Measurements from ENCODE around the gene ADAMTS2.
"Not testable (repeated sequence)": the region's sequence is repeated elsewhere in the genome, so short reads cannot be mapped to it uniquely, and the experiment has no call there.

Gene ADAMTS2

GRCh38 chr5:179217956-179218942 is 127.0 kb downstream of the ADAMTS2 start:
- H3K4me3 ChIP-seq (replicated peaks; ENCODE audit: low read depth, low read length) = no peak overlapping the region
- TF ChIP-seq, protein P1, sequence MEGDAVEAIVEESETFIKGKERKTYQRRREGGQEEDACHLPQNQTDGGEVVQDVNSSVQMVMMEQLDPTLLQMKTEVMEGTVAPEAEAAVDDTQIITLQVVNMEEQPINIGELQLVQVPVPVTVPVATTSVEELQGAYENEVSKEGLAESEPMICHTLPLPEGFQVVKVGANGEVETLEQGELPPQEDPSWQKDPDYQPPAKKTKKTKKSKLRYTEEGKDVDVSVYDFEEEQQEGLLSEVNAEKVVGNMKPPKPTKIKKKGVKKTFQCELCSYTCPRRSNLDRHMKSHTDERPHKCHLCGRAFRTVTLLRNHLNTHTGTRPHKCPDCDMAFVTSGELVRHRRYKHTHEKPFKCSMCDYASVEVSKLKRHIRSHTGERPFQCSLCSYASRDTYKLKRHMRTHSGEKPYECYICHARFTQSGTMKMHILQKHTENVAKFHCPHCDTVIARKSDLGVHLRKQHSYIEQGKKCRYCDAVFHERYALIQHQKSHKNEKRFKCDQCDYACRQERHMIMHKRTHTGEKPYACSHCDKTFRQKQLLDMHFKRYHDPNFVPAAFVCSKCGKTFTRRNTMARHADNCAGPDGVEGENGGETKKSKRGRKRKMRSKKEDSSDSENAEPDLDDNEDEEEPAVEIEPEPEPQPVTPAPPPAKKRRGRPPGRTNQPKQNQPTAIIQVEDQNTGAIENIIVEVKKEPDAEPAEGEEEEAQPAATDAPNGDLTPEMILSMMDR (IDR thresholded peaks at IDR 0.05; ENCODE audit: low read depth, low read length, missing control alignments) = no peak
- DNase-seq (ENCODE audit: extremely low read depth, low read depth) = no peak

DNA sequence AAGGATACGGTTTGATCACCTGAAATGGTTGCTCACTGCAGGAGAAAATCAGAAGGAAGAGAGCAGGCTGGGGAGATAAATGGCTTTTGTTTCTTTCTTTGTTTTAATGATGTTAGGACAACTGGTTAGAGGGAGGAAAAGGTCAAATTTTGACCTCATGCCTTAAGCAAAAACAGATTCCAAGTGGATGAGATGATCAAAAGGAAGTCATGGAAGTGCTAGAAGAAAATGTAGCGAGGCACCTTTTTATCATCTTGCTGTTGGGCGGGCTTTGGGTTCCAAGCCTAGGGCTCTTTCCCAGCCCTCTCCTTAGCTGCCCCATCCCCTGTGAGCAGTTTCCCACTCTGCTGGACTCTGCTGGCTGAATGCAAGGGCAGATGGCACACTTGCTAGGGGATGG is 127.9 kb downstream of the ADAMTS2 start:
- TF ChIP-seq, protein P1 (IDR thresholded peaks at IDR 0.05; ENCODE audit: low read depth, low read length, missing control alignments) = no peak
- H3K4me3 ChIP-seq (replicated peaks; ENCODE audit: low read depth, low read length) = no peak overlapping the region
- peak; percentile 31 for DNase-seq (ENCODE audit: extremely low read depth, low read depth)

GRCh38 chr5:179216381-179216780 is 128.9 kb downstream of the ADAMTS2 start:
- not testable (repeated sequence) for H3K4me3 ChIP-seq (replicated peaks; ENCODE audit: low read depth, low read length); DNase-seq (ENCODE audit: extremely low read depth, low read depth)

DNA sequence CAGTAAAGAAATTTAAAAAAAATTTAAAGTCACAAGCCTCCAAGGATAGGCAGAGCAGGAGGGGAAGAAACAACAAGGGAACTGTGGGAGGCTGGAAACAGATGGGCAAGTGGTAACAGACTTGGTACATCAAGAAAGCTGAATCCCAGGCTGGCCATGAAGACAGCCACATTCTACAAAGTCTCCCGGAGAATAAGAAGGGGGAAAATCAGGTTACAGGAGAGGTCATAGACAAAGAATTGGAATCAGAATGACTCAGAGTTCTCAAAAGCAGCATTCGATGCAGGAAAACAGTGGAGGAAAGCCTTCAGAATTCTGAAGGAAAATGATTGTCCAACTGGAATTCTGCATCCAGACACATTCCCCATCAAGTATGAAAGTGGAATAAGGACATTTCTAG is 129.7 kb downstream of the ADAMTS2 start:
- no peak overlapping the region for H3K4me3 ChIP-seq (replicated peaks; ENCODE audit: low read depth, low read length)
- TF ChIP-seq, protein P1 (IDR thresholded peaks at IDR 0.05; ENCODE audit: low read depth, low read length, missing control alignments) = no peak
- no peak for DNase-seq (ENCODE audit: extremely low read depth, low read depth)

DNA sequence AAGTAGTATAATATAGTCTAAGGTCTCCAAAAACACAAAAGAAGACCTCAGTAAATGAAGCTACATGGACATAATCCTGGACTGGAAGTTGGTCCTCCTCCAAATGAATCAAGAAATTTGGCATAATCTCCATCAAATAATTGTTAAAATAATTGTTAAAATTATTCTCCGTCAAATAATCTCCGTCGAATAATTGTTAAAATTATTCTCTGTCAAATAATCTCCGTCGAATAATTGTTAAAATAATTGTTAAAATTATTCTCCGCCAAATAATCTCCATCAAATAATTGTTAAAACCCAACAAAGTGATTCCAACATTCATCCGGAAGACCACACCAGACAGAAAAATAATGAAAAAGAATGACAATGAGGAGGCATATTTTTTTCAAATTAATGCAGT is 130.6 kb downstream of the ADAMTS2 start:
- no peak for DNase-seq (ENCODE audit: extremely low read depth, low read depth)
- no peak overlapping the region for H3K4me3 ChIP-seq (replicated peaks; ENCODE audit: low read depth, low read length)
- TF ChIP-seq, protein P1 (IDR thresholded peaks at IDR 0.05; ENCODE audit: low read depth, low read length, missing control alignments) = no peak

- DNase-seq (ENCODE audit: extremely low read depth, low read depth) = no peak
- no peak overlapping the region for H3K4me3 ChIP-seq (replicated peaks; ENCODE audit: low read depth, low read length)
- TF ChIP-seq, protein P1 (IDR thresholded peaks at IDR 0.05; ENCODE audit: low read depth, low read length, missing control alignments) = peak; percentile 58
These were observed 132.4 kb downstream of the ADAMTS2 start for GRCh38 chr5:179212870-179213269.

DNA sequence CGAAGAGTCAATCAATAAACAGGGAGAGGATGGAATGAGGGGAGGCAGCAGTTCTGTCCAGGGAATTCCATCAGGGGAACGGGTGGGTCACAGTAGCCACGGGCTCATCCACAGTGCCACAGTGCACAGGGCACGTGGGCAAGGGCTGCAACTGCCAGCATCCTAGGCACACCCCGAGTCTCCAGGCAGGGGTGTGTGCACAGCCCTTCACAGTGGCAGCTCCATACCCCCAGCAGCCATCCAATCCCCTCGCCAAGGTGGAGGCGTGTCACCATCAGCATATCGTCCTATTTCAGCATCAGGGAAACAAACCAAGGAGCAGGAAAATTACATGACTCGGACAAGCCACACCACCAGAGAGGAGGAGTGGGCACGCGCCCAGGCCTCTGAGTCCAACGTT is 133.6 kb downstream of the ADAMTS2 start:
- TF ChIP-seq, protein P1 (IDR thresholded peaks at IDR 0.05; ENCODE audit: low read depth, low read length, missing control alignments) = no peak
- DNase-seq (ENCODE audit: extremely low read depth, low read depth) = no peak
- no peak overlapping the region for H3K4me3 ChIP-seq (replicated peaks; ENCODE audit: low read depth, low read length)
